Measurements from ENCODE around the gene UBE2C.
A peak's percentile ranks its signal among the peaks of the same experiment; 100 is the strongest.
"Not testable (repeated sequence)": the region's sequence is repeated elsewhere in the genome, so short reads cannot be mapped to it uniquely, and the experiment has no call there.

The UBE2C gene

GRCh38 chr20:45798935-45799642 lies 13.4 kb upstream of the UBE2C start:
- no peak for DNase-seq

- no peak for DNase-seq
Measured at GRCh38 chr20:45801851-45802250, 10.6 kb upstream of the UBE2C start.

GRCh38 chr20:45810191-45810970 lies 2.1 kb upstream of the UBE2C start:
- DNase-seq, result no peak

- DNase-seq, result no peak
Measured at GRCh38 chr20:45813006-45813340, 529 bp downstream of the UBE2C start.

- no peak for DNase-seq
Measured at GRCh38 chr20:45813489-45813888, 1.0 kb downstream of the UBE2C start.

GRCh38 chr20:45814314-45814713 lies 1.9 kb downstream of the UBE2C start:
- no peak for DNase-seq

- DNase-seq, result no peak
Measured at GRCh38 chr20:45816951-45817350, 4.5 kb downstream of the UBE2C start.

GRCh38 chr20:45817376-45818194 lies 5.1 kb downstream of the UBE2C start:
- DNase-seq, result no peak

- no peak for DNase-seq
Measured at GRCh38 chr20:45818239-45818638, 5.8 kb downstream of the UBE2C start.

- no peak for DNase-seq
Measured at GRCh38 chr20:45819466-45819865, 7.0 kb downstream of the UBE2C start.

- no peak for DNase-seq
Measured at GRCh38 chr20:45821947-45822346, 9.5 kb downstream of the UBE2C start.

- DNase-seq, result no peak
Measured at GRCh38 chr20:45822857-45823256, 10.4 kb downstream of the UBE2C start.

GRCh38 chr20:45823949-45824835 lies 11.7 kb downstream of the UBE2C start:
- no peak for DNase-seq

- no peak for DNase-seq
Measured at GRCh38 chr20:45826381-45827019, 14.1 kb downstream of the UBE2C start.

- DNase-seq, result no peak
Measured at GRCh38 chr20:45827030-45827652, 14.7 kb downstream of the UBE2C start, which contains the start of gene TNNC2. TNNC2 (minus strand) TSS chr20:45827312; CDS start chr20:45827248, 64 bp downstream.

- DNase-seq, result no peak
Measured at GRCh38 chr20:45827712-45828111, 15.3 kb downstream of the UBE2C start.

- no peak for DNase-seq
Measured at GRCh38 chr20:45828589-45828988, 16.1 kb downstream of the UBE2C start.

- not testable (repeated sequence) for DNase-seq
Measured at GRCh38 chr20:45829673-45830106, 17.2 kb downstream of the UBE2C start.

- DNase-seq, result no peak
Measured at GRCh38 chr20:45832619-45833018, 20.2 kb downstream of the UBE2C start.

- DNase-seq, result peak; percentile 18
Measured at GRCh38 chr20:45833030-45833882, 20.8 kb downstream of the UBE2C start, which contains the start of gene SNX21. SNX21 (plus strand) TSS chr20:45833799; CDS start chr20:45833920, 121 bp downstream.
